ENCODE results near the gene TNS1. TPM values are rescaled to one million over a fixed set of nuclear protein-coding genes. Genes with fewer than 3 reads are reported as not detected.

TNS1 gene
- total RNA-seq, 1 donor from 2014 or later = 196 TPM

GRCh38 chr2:217929757-217930707 lies 72.8 kb downstream of the TNS1 start:
- no peak for DNase-seq

GRCh38 chr2:217929272-217929671 lies 73.5 kb downstream of the TNS1 start:
- DNase-seq = no peak

DNA sequence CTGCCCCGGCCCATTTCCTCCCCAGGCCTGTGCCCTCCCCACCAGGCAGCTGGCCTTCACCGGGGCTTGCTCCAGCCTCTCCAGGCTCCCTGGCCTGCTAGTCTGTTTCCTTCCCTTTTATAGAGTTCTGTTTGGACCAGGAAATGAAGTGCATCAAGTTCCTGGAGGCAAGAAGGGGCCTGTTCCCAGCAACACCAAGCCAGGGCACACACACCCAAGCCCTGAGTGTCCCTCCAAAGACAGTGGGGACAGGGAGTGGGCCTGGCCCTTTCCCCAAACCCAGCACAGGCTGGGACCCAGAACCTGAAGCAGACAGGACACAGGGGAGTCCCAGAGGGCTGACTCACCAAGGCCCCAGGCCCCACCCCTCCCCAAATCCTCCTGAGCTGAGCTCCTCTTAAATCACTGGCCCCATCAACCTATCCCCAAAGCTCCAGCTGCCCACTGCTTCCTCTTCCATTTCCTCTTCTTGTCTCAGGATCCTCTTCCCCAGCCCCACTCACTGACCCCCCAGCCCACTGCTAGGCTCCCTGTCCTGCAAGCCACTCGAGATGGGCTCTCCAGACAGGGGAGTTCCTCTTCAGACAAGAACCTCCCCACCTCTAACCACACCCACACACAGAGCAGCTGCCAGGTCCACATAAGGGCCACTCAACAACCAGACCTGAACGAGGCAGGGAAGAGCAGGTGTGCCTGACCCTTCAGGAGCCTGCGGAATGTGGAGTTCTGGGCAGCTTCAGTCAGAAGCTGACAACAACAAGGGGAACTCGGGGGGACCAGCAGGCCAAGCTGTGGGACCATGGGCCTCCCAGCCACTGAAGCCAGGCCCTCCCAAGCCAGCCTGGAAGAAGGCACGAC lies 74.2 kb downstream of the TNS1 start:
- no peak for DNase-seq

GRCh38 chr2:217927601-217928323 lies 75.0 kb downstream of the TNS1 start:
- DNase-seq = no peak

DNA sequence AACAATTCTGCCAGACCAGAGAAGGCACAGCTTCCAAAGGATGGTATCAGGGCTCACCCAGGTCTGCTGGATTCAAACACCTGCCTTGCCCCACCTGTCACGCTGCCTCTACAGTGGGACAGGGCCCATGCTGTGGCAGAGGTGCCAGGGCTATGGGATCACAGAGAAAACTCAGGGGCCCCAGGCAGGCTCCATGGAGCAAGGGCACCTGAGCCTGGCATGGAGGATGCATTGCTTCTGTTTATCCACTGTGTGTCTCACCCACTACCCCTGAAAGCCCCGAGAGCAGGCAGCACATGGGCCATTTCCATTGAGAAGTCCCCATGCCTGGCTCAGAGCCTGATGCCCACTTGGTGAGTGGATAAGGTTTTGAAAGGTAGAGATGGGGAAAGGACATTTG lies 76.0 kb downstream of the TNS1 start:
- DNase-seq = no peak

GRCh38 chr2:217924346-217924901 lies 78.4 kb downstream of the TNS1 start:
- no peak for DNase-seq

GRCh38 chr2:217923007-217923686 lies 79.6 kb downstream of the TNS1 start:
- no peak for DNase-seq

GRCh38 chr2:217922101-217923006 lies 80.4 kb downstream of the TNS1 start:
- DNase-seq = no peak

- no peak for DNase-seq
These were observed 81.8 kb downstream of the TNS1 start for GRCh38 chr2:217920879-217921603.

GRCh38 chr2:217919781-217920351 lies 82.9 kb downstream of the TNS1 start:
- no peak for DNase-seq

- no peak for DNase-seq
These were observed 83.6 kb downstream of the TNS1 start for GRCh38 chr2:217919204-217919603.

GRCh38 chr2:217918308-217919024 lies 84.3 kb downstream of the TNS1 start:
- peak; percentile 34 for DNase-seq

DNA sequence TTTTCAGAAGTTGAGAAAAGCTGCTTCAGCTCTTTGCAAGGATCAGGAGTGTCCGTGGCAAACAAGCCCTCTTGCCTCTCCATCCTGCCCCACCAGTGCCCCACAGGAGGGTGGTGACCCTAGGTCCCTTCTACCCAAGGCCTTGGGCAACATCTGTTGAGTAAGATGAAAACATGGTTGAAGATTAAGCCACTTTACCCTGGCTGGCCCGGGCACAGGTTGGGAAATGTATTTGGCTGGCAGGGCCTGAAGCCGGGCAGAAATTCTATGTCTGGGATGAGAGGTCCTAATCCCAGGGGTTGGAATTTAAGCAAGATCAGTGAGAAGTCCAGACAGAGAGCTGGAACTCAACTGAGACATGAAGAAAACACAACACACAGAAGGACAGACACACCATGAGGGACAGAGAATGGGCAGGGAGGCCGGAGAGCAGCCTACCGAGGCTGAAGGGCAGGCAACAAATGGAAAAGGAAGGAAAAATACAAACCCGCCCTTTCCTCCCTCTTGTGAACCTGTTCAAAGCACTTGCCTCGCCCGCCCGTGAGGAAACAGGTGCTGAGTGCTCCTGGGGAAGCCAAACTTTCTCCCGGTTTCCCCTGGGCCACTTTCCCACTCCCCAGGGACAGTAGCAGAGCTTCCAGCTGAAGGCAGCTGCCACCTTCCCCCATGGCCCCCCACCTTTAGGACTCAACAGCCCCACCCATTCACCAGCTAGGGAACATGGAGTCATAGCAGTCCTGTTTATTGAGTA lies 86.1 kb downstream of the TNS1 start:
- DNase-seq = no peak

DNA sequence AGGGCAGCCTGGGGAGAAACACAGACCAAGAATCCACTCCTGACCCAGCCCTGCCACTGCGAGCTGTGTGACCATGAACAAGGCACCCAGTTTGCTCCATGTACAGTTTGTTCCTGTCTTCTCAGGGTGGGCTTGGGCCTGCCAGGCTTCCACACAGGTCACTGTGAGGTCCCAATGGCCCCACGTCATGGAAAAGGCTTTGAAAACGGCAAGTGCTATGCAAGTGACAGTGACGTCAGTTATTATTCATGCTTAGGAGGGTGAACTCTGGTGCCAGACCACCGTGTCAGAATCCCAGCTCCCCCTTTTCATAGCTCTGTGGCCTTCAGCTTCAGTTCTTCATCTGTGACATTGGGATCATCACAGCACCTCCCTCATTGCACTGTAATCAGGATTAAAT lies 87.1 kb downstream of the TNS1 start:
- DNase-seq = no peak

DNA sequence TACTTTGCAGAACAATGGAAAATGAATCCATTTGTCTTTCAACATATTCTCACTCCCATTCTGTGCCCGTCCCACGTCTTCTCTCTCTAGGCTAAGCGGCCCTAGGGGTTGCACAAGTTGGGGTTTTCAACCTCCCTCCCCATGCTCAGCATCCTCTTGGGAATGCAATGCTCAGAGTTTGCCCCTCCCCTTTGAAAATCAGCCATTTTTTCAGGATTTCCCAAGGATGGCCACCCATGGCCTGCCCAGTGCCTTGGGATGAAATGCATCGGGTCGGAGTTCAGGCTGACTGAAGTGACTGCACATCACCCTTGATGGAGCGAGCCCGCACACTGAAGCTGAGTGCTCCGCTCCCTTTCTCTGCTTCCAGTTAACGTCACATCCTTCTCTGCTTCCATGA lies 87.9 kb downstream of the TNS1 start:
- DNase-seq = no peak

GRCh38 chr2:217914078-217914477 lies 88.7 kb downstream of the TNS1 start:
- no peak for DNase-seq

GRCh38 chr2:217913436-217913835 lies 89.4 kb downstream of the TNS1 start:
- DNase-seq = no peak

All from tongue (tissue), 2 donors.